GM12878 (cell line): Measurements from ENCODE around the gene POC1B. TPM values are rescaled to one million over a fixed set of nuclear protein-coding genes. Genes with fewer than 3 reads are reported as not detected.

Source experiments
- ATAC-seq: fragments of 200-7000 bp; cut with Tn5 transposase; 3 replicates; pipeline ENCODE4 v1.9.1; 2020; ENCODE audit warnings: mild to moderate bottlenecking, moderate library complexity
- BruUV-seq: library from RNA; stranded (reverse); fragments of 400-500 nt; replicated peaks from 2 replicates; lab custom pipeline; 2021; lab: Mats Ljungman, UMichigan
- CTCF ChIA-PET: fragments of 300-600 bp; sonication (Branson Sonifier 250); formaldehyde crosslinking; extraction: SDS; loops from one replicate; lab custom pipeline; 2021; ENCODE audit warnings: inconsistent platforms; lab: Yijun Ruan, JAX
- POLR2A ChIA-PET: fragments of 350-600 bp; formaldehyde crosslinking; extraction: SDS; loops from one replicate; lab custom pipeline; 2021; ENCODE audit warnings: inconsistent platforms; lab: Charles Lee
- RAD21 ChIA-PET: fragments of 300-600 bp; sonication (Branson Sonifier 250); formaldehyde crosslinking; loops from one replicate; lab custom pipeline; 2023; ENCODE audit warnings: antibody characterized with exemption; ENCODE audit not compliant: unreplicated experiment; lab: Charles Lee
- SMC1A ChIA-PET: fragments of 300-600 bp; sonication (Branson Sonifier 250); formaldehyde crosslinking; loops from one replicate; lab custom pipeline; 2023; ENCODE audit not compliant: unreplicated experiment, uncharacterized antibody; lab: Charles Lee
- DNase-seq: peaks from one replicate; pipeline ENCODE4 v3.0.0-alpha.2; 2011; ENCODE audit warnings: low read depth, low spot score
- FAIRE-seq: peaks from 3 replicates; lab custom pipeline; 2011; peaks lifted over from hg19 to GRCh38; lab: Jason Lieb, UNC
- H2AFZ ChIP-seq: 2 replicates; pipeline ENCODE4 v1.6.0; 2011; ENCODE audit warnings: low read depth, low read length, control low read depth; ENCODE audit not compliant: control insufficient read depth
- H3K27ac ChIP-seq: 2 replicates; pipeline ENCODE4 v1.5.1; 2011; ENCODE audit warnings: control low read depth; ENCODE audit not compliant: control insufficient read depth, insufficient read depth
- H3K27me3 ChIP-seq, 2 experiments: replicated peaks in 1 of 2; 2 replicates each; pipeline versions ENCODE4 v1.6.0 to v1.6.1; 2011; ENCODE audit warnings: low read length in 1 of 2; ENCODE audit not compliant: control insufficient read depth in 2 of 2, insufficient read depth in 2 of 2
- H3K36me3 ChIP-seq, 2 experiments: 2 replicates each; pipeline ENCODE4 v1.5.1; 2011; ENCODE audit warnings: low read length in 1 of 2; ENCODE audit not compliant: control insufficient read depth in 2 of 2, insufficient read depth in 2 of 2
- H3K4me1 ChIP-seq: 2 replicates; pipeline ENCODE4 v1.6.1; 2011; ENCODE audit warnings: mild to moderate bottlenecking, low read length, moderate library complexity, mixed read lengths; ENCODE audit not compliant: control insufficient read depth, insufficient read depth
- H3K4me2 ChIP-seq: 2 replicates; pipeline ENCODE4 v1.6.0; 2011; ENCODE audit warnings: control low read depth; ENCODE audit not compliant: control insufficient read depth, insufficient read depth
- H3K4me3 ChIP-seq: fragments of 200-600 bp; sonication (generic); 2 replicates; pipeline ENCODE4 v1.5.1; 2016
- H3K79me2 ChIP-seq: 2 replicates; pipeline ENCODE4 v1.6.0; 2011; ENCODE audit warnings: low read length; ENCODE audit not compliant: control insufficient read depth, insufficient read depth
- H3K9ac ChIP-seq: 2 replicates; pipeline ENCODE4 v1.8.0; 2011; ENCODE audit warnings: low read length, control low read depth, mixed read lengths; ENCODE audit not compliant: control insufficient read depth, insufficient read depth
- H3K9me3 ChIP-seq: replicated peaks from 3 replicates; pipeline ENCODE4 v1.5.1; 2011; ENCODE audit warnings: mild to moderate bottlenecking, low read length; ENCODE audit not compliant: control insufficient read depth, insufficient read depth
- H4K20me1 ChIP-seq: 2 replicates; pipeline ENCODE4 v1.6.0; 2011; ENCODE audit not compliant: control insufficient read depth, insufficient read depth
- BCL11A ChIP-seq: IDR thresholded peaks from 2 replicates; pipeline ENCODE4 v1.6.1; 2011; ENCODE audit warnings: low read depth, low read length
- CBX3 ChIP-seq: fragments of 200-600 bp; sonication (generic); IDR thresholded peaks from 2 replicates; pipeline ENCODE4 v1.6.1; 2016; ENCODE audit warnings: low read depth, borderline replicate concordance
- ESRRA ChIP-seq: IDR thresholded peaks from 2 replicates; pipeline ENCODE4 v1.6.1; 2012; ENCODE audit warnings: mild to moderate bottlenecking, low read length, improper control_type of control experiment
- KLF5 ChIP-seq: fragments of 450-650 bp; IDR thresholded peaks from 2 replicates; pipeline ENCODE4 v1.6.1; 2014; ENCODE audit warnings: mild to moderate bottlenecking; ENCODE audit not compliant: partially characterized antibody
- MEF2A ChIP-seq: IDR thresholded peaks from 2 replicates; pipeline ENCODE4 v1.6.1; 2011; ENCODE audit warnings: low read depth, mild to moderate bottlenecking, low read length, moderate library complexity; ENCODE audit not compliant: insufficient read depth
- NFYA ChIP-seq: IDR thresholded peaks from 2 replicates; pipeline ENCODE4 v1.6.1; 2011; ENCODE audit warnings: low read depth, mild to moderate bottlenecking, low read length, improper control_type of control experiment, borderline replicate concordance
- ZBED1 ChIP-seq: IDR thresholded peaks from 2 replicates; pipeline ENCODE4 v1.6.1; 2016; ENCODE audit warnings: borderline replicate concordance
- ZNF384 ChIP-seq: IDR thresholded peaks from 2 replicates; pipeline ENCODE4 v1.6.1; 2012; ENCODE audit warnings: low read depth, mild to moderate bottlenecking, low read length, improper control_type of control experiment, borderline replicate concordance
- WGBS: methylation state at CpG from one replicate; pipeline ENCODE4 v1.1.6; 2016; ENCODE audit warnings: low lambda C conversion rate; ENCODE audit not compliant: insufficient replicate concordance, insufficient coverage; ENCODE audit errors: missing lambda C conversion rate; 5-methylcytosine and 5-hydroxymethylcytosine counted together
- in situ Hi-C: fragments of 300-500 bp; cut with MboI; formaldehyde crosslinking; loops from 9 replicates; pipeline ENCODE4 v1.14.3; 2018; ENCODE audit warnings: mixed read lengths
- intact Hi-C: fragments of 100-400 bp; cut with micrococcal nuclease; formaldehyde crosslinking; loops from one replicate; pipeline ENCODE4 v1.14.2; 2022; ENCODE audit not compliant: unreplicated experiment
- polyA plus RNA-seq, 11 experiments: library from polyadenylated mRNA; depleted of rRNA in 4 of 11; unstranded in 6 of 11; stranded (reverse) in 5 of 11; fragments of >200 nt; fragmentation: Nextera tagmentation in 4 of 11; fragmentation: Illumina TruSeq in 1 of 11; extraction: Ambion mirVana in 4 of 11; extraction: Trizol in 1 of 11; gene quantifications; 1 replicate in 1 of 11; 2 replicates in 10 of 11; pipeline versions ENCODE4 v1.2.1 to v1.2.3, GENCODE V29; 2011 to 2016; ENCODE audit warnings: inconsistent platforms in 2 of 11, missing spikeins in 2 of 11, low read depth in 1 of 11
- total RNA-seq, 4 experiments: library from RNA; depleted of rRNA in 3 of 4; stranded (reverse); fragments of >200 nt in 3 of 4; fragmentation: Illumina TruSeq in 1 of 4; extraction: Trizol in 1 of 4; gene quantifications; 2 replicates each; pipeline versions ENCODE4 v1.2.1 to v1.2.3, GENCODE V29; 2013 to 2021

Gene POC1B
- total and polyA plus RNA-seq, 10 of the 15 experiments (the other 5 are each of a cell fraction or from before 2014, with no cell fraction given): 4.4 to 17.8 (median 11.3) TPM

- Histone ChIP-seq H4K20me1 (no peaks in the 10 kb centered on the region), H3K4me1 (peaks cover 5% of the 10 kb centered on the region; the same call in 1 of the 2 replicates), H3K4me3 (no peak overlapping the region), H3K9ac (no peak overlapping the region), H3K4me2 (no peak overlapping the region), H3K9me3 (no peaks in the 10 kb centered on the region), H3K79me2 (no peaks in the 10 kb centered on the region), H3K27me3 (no peaks in the 10 kb centered on the region), H3K36me3 (no peaks in the 10 kb centered on the region), H2AFZ (no peak overlapping the region), H3K27ac (no peak overlapping the region)
- ATAC-seq (no peak), FAIRE-seq (no peak), DNase-seq (no peak)
- 100% methylated on average over 1 of the region's 1 CpG for WGBS
- intact Hi-C loops (no loop called here), in situ Hi-C loops (no loop called here)
- RAD21 ChIA-PET: no interaction called here
- BruUV-seq: no TSS peak
- POLR2A ChIA-PET: no interaction called here
- no peak for TF ChIP-seq MEF2A
- no peak for TF ChIP-seq BCL11A
- no peak for TF ChIP-seq ZBED1
- CTCF ChIA-PET: no interaction called here
- SMC1A ChIA-PET: interaction anchor here (0.9 to 1.7 kb wide), 2 partner anchors 13 to 29 kb away, joined by 3 to 6 read pairs; no protein-coding TSS in a partner anchor
These were observed 93.5 kb downstream of the POC1B start for GRCh38 chr12:89432396-89432795.

GRCh38 chr12:89429528-89429927, 96.3 kb downstream of the POC1B start:
- no peak overlapping the region for H3K4me2 ChIP-seq
- no peak overlapping the region for H3K27ac ChIP-seq
- H3K79me2 ChIP-seq: no peaks in the 10 kb centered on the region
- no TSS peak for BruUV-seq
- intact Hi-C loops: no loop called here
- H3K9me3 ChIP-seq: no peaks in the 10 kb centered on the region
- no peak overlapping the region for H3K9ac ChIP-seq
- H4K20me1 ChIP-seq: no peaks in the 10 kb centered on the region
- in situ Hi-C loops: no loop called here
- FAIRE-seq: no peak
- peaks cover 0 to 3% of the 10 kb centered on the region in 2 experiments; a peak in 1 of 4 replicates for H3K36me3 ChIP-seq
- ChIA-PET CTCF (interaction anchor here (0.8 kb wide), 1 partner anchor 386 kb away, joined by 3 read pairs; no protein-coding TSS in a partner anchor), SMC1A (no interaction called here), POLR2A (no interaction called here), RAD21 (no interaction called here)
- no peak overlapping the region for H3K4me3 ChIP-seq
- peaks cover 5% of the 10 kb centered on the region; the same call in 1 of the 2 replicates for H3K4me1 ChIP-seq
- no peaks in the 10 kb centered on the region for H3K27me3 ChIP-seq
- ATAC-seq: no peak
- WGBS: 98% methylated on average over 3 of the region's 3 CpGs
- TF ChIP-seq CBX3: no peak
- TF ChIP-seq KLF5: no peak
- TF ChIP-seq ZNF384: no peak
- no peak for TF ChIP-seq NFYA
- no peak for TF ChIP-seq ESRRA
- no peak overlapping the region for H2AFZ ChIP-seq
- DNase-seq: no peak
